ENCODE data around the gene TH.

DNA sequence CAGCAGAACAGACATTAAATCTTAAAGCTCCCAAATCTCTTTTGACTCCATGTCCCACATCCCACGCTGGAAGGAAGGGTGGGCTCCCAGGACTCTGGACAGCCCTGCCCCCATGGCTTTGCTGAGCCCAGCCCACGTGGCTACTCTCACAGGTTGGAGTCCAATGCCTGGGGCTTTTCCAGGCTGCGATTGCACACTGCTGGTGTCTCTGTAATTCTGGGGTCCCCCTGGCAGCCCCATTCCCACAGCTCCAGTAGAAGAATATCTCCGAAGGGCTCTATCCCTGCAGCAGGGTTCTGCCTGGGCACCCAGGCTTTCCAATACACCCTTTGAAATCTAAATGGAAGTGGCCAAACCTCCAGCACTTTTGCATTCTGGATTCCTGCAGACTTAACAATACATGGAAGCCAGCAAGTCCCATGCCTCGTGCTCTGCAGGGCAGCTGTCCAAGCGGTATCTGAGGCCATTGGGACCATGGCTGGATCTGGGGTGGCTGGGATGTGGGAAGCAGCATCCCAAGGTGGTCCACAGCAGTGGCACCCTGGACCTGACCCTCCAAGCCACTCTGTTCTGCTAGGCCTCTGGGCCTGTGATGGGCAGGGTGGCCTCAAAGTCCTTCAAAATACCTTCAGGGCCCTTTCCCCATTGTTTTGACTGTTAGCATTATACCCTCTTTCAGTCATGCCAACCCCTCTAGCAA is 47.9 kb upstream of the TH start:
- TF ChIP-seq POLR2AphosphoS5 (IDR thresholded peaks at IDR 0.05; ENCODE audit: low read depth, low read length): no peak
- TF ChIP-seq POLR2A (IDR thresholded peaks at IDR 0.05; ENCODE audit: low read depth, low read length): no peak
